GM12875 (cell line): ENCODE measurements around the gene HJV.

ENCODE experiments used
- H3K4me3 ChIP-seq: one replicate; pipeline ENCODE4 v1.5.1; 2011; ENCODE audit warnings: low read depth, low read length, control low read depth
- CTCF ChIP-seq: IDR thresholded peaks from 2 replicates; pipeline ENCODE4 v1.5.1; 2011; ENCODE audit warnings: low read depth, mild to moderate bottlenecking, control low read depth, inconsistent platforms, low read length, moderate library complexity, borderline replicate concordance; ENCODE audit not compliant: insufficient read depth

The HJV gene

GRCh38 chr1:145974721-145975120, 46.8 kb downstream of the HJV start:
- no peak for TF ChIP-seq CTCF
- H3K4me3 ChIP-seq: no peak overlapping the region

GRCh38 chr1:145972580-145972979, 49.0 kb downstream of the HJV start:
- no peak for TF ChIP-seq CTCF

More at GRCh38 chr1:145972580-145972979, 49.0 kb downstream of the HJV start:
- no peak overlapping the region for H3K4me3 ChIP-seq
